Measurements from ENCODE around the gene TMEM80. TPM values are rescaled to one million over a fixed set of nuclear protein-coding genes. Genes with fewer than 3 reads are reported as not detected.

Gene TMEM80
- total RNA-seq, 1 donor: 8.3 TPM

Other genes with a start within 250 kb of the TMEM80 start
- gene PTDSS2, start 245.5 kb upstream of the TMEM80 start, total RNA-seq: 8.8 TPM
- gene RNH1, start 188.6 kb upstream of the TMEM80 start, total RNA-seq: 92.2 TPM
- 7.1 TPM for gene HRAS, start 160.2 kb upstream of the TMEM80 start, total RNA-seq
- 0.94 TPM for gene LRRC56, start 158.3 kb upstream of the TMEM80 start, total RNA-seq
- 2.1 TPM for gene LMNTD2, start 135.1 kb upstream of the TMEM80 start, total RNA-seq
- gene RASSF7, start 134.8 kb upstream of the TMEM80 start, total RNA-seq: 16.6 TPM
- 25.1 TPM for gene PHRF1, start 119.3 kb upstream of the TMEM80 start, total RNA-seq
- 50.9 TPM for gene IRF7, start 79.9 kb upstream of the TMEM80 start, total RNA-seq
- 0.10 TPM for gene CDHR5, start 70.9 kb upstream of the TMEM80 start, total RNA-seq
- not detected for gene SCT, start 68.6 kb upstream of the TMEM80 start, total RNA-seq
- gene DRD4, start 58.5 kb upstream of the TMEM80 start, total RNA-seq: 0.10 TPM
- gene DEAF1, start 594 bp upstream of the TMEM80 start, total RNA-seq: 30.7 TPM
- 2.1 TPM for gene EPS8L2, start 10.4 kb downstream of the TMEM80 start, total RNA-seq
- gene TALDO1, start 51.6 kb downstream of the TMEM80 start, total RNA-seq: 141 TPM
- 7.2 TPM for gene GATD1, start 81.7 kb downstream of the TMEM80 start, total RNA-seq
- gene CEND1, start 94.3 kb downstream of the TMEM80 start, total RNA-seq: not detected
- 3.5 TPM for gene SLC25A22, start 102.5 kb downstream of the TMEM80 start, total RNA-seq
- gene PIDD1, start 109.4 kb downstream of the TMEM80 start, total RNA-seq: 6.2 TPM
- 653 TPM for gene RPLP2, start 114.2 kb downstream of the TMEM80 start, total RNA-seq
- 81.0 TPM for gene PNPLA2, start 123.1 kb downstream of the TMEM80 start, total RNA-seq
- 0.84 TPM for gene CRACR2B, start 132.1 kb downstream of the TMEM80 start, total RNA-seq
- gene CD151, start 137.1 kb downstream of the TMEM80 start, total RNA-seq: 28.5 TPM
- 11.2 TPM for gene POLR2L, start 146.7 kb downstream of the TMEM80 start, total RNA-seq
- 15.5 TPM for gene TSPAN4, start 147.0 kb downstream of the TMEM80 start, total RNA-seq
- 8.2 TPM for gene CHID1, start 215.0 kb downstream of the TMEM80 start, total RNA-seq
- gene AP2A2, start 230.1 kb downstream of the TMEM80 start, total RNA-seq: 40.0 TPM

All from mononuclear cell (primary cell).